A673 (cell line): ENCODE measurements around the gene SLC35E4. TPM values are rescaled to one million over a fixed set of nuclear protein-coding genes. Genes with fewer than 3 reads are reported as not detected.
"Not testable (repeated sequence)": the region's sequence is repeated elsewhere in the genome, so short reads cannot be mapped to it uniquely, and the experiment has no call there.

Source experiments
- BruUV-seq: library from RNA; stranded (reverse); fragments of 400-500 nt; replicated peaks from 2 replicates; lab custom pipeline; 2021; lab: Mats Ljungman, UMichigan
- CTCF ChIA-PET: fragments of 300-600 bp; sonication (Branson Sonifier 250); formaldehyde crosslinking; loops from one replicate; lab custom pipeline; 2022; ENCODE audit warnings: antibody characterized with exemption; lab: Charles Lee
- POLR2A ChIA-PET: fragments of 300-600 bp; sonication (Branson Sonifier 250); formaldehyde crosslinking; loops from one replicate; lab custom pipeline; 2022; ENCODE audit warnings: antibody characterized with exemption; ENCODE audit not compliant: low non-redundant PET; lab: Charles Lee
- DNase-seq: peaks from one replicate; pipeline ENCODE4 v3.0.0-alpha.2; 2015; ENCODE audit warnings: low spot score
- H3K27ac ChIP-seq: fragments of 200-600 bp; sonication (generic); 2 replicates; pipeline ENCODE4 v1.5.1; 2016; ENCODE audit warnings: mixed run types, low read depth, mild to moderate bottlenecking, mixed read lengths, antibody characterized with exemption, low read length; ENCODE audit not compliant: poor library complexity, severe bottlenecking
- H3K27me3 ChIP-seq: fragments of 200-600 bp; sonication (generic); replicated peaks from 2 replicates; pipeline ENCODE4 v1.6.1; 2017; ENCODE audit warnings: mixed run types, low read depth, mild to moderate bottlenecking, mixed read lengths, antibody characterized with exemption, low read length; ENCODE audit not compliant: insufficient read depth, poor library complexity
- H3K36me3 ChIP-seq: fragments of 200-600 bp; sonication (generic); 2 replicates; pipeline ENCODE4 v1.6.1; 2016; ENCODE audit warnings: mixed run types, mild to moderate bottlenecking, mixed read lengths, antibody characterized with exemption, low read length; ENCODE audit not compliant: insufficient read depth, poor library complexity, severe bottlenecking
- H3K4me1 ChIP-seq: fragments of 200-600 bp; sonication (generic); 2 replicates; pipeline ENCODE4 v1.6.1; 2017; ENCODE audit warnings: mixed run types, mild to moderate bottlenecking, mixed read lengths, antibody characterized with exemption, low read length; ENCODE audit not compliant: insufficient read depth, poor library complexity, severe bottlenecking
- H3K4me3 ChIP-seq: fragments of 200-600 bp; sonication (generic); 2 replicates; pipeline ENCODE4 v1.5.1; 2016; ENCODE audit warnings: low read depth, mixed run types, mild to moderate bottlenecking, mixed read lengths, low read length; ENCODE audit not compliant: poor library complexity, severe bottlenecking
- H3K9me3 ChIP-seq: fragments of 200-600 bp; sonication (generic); 2 replicates; pipeline ENCODE4 v1.6.1; 2016; ENCODE audit warnings: mixed run types, low read depth, mild to moderate bottlenecking, mixed read lengths, antibody characterized with exemption, low read length; ENCODE audit not compliant: poor library complexity, severe bottlenecking
- EZH2 ChIP-seq: fragments of 200-600 bp; sonication (generic); IDR thresholded peaks from 2 replicates; pipeline ENCODE4 v1.6.1; 2017; ENCODE audit warnings: borderline replicate concordance, low read depth, mild to moderate bottlenecking, mixed read lengths, antibody characterized with exemption, low read length; ENCODE audit not compliant: poor library complexity, severe bottlenecking
- intact Hi-C: fragments of 100-400 bp; cut with micrococcal nuclease; formaldehyde crosslinking; loops from one replicate; pipeline ENCODE4 v1.10.0; 2022; ENCODE audit not compliant: unreplicated experiment
- total RNA-seq: library from RNA; stranded (reverse); gene quantifications from 2 replicates; pipeline ENCODE4 v1.2.3, GENCODE V29; 2021
- TF ChIP-seq, protein P1 (sequence below): fragments of 300-800, 200-600 bp; sonication (generic); conservative IDR thresholded peaks from 2 replicates; pipeline ENCODE4 v1.5.1; 2017; ENCODE audit warnings: low read depth, mild to moderate bottlenecking, antibody characterized with exemption, low read length, moderate library complexity, mixed read lengths

Gene SLC35E4
- total RNA-seq, 1 experiment from 2014 or later: 2.4 TPM

DNA sequence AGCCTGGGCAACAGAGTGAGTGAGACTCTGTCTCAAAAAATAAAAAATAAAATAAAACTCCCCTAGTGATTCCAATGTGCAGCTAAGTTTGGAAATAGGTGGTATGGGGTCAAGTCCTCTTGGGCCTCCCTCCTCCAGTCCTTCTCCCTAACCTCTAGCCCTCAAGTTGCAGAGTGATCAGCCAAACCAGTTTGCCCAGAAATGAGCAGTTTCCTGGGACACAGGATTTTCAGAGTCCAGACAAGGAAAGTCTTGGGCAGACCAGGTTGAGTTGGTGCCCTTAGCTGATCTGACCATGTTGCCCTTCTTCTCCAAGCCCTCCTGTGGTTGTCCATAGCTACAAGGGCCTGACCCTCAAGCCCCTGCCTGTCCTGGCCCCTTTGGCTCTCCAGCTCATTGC, 20.7 kb upstream of the SLC35E4 start:
- no peak overlapping the region for H3K4me3 ChIP-seq
- no peaks in the 10 kb centered on the region for H3K9me3 ChIP-seq
- intact Hi-C loops: no loop called here
- ChIA-PET POLR2A (no interaction called here), CTCF (no interaction called here)
- no TSS peak for BruUV-seq
- TF ChIP-seq, protein P1, sequence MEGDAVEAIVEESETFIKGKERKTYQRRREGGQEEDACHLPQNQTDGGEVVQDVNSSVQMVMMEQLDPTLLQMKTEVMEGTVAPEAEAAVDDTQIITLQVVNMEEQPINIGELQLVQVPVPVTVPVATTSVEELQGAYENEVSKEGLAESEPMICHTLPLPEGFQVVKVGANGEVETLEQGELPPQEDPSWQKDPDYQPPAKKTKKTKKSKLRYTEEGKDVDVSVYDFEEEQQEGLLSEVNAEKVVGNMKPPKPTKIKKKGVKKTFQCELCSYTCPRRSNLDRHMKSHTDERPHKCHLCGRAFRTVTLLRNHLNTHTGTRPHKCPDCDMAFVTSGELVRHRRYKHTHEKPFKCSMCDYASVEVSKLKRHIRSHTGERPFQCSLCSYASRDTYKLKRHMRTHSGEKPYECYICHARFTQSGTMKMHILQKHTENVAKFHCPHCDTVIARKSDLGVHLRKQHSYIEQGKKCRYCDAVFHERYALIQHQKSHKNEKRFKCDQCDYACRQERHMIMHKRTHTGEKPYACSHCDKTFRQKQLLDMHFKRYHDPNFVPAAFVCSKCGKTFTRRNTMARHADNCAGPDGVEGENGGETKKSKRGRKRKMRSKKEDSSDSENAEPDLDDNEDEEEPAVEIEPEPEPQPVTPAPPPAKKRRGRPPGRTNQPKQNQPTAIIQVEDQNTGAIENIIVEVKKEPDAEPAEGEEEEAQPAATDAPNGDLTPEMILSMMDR: no peak
- TF ChIP-seq EZH2: no peak
- H3K27ac ChIP-seq: no peak overlapping the region
- no peaks in the 10 kb centered on the region for H3K27me3 ChIP-seq
- H3K36me3 ChIP-seq: no peaks in the 10 kb centered on the region
- H3K4me1 ChIP-seq: no peaks in the 10 kb centered on the region
- DNase-seq: no peak

GRCh38 chr22:30615543-30615954, 20.0 kb upstream of the SLC35E4 start:
- Histone ChIP-seq H3K4me3 (no peak overlapping the region), H3K9me3 (no peaks in the 10 kb centered on the region), H3K27me3 (no peaks in the 10 kb centered on the region), H3K27ac (no peak overlapping the region), H3K4me1 (no peaks in the 10 kb centered on the region), H3K36me3 (no peaks in the 10 kb centered on the region)
- BruUV-seq: no TSS peak
- intact Hi-C loops: no loop called here
- CTCF ChIA-PET: no interaction called here
- no peak for DNase-seq
- POLR2A ChIA-PET: no interaction called here
- no peak for TF ChIP-seq EZH2
- TF ChIP-seq, protein P1: no peak

DNA sequence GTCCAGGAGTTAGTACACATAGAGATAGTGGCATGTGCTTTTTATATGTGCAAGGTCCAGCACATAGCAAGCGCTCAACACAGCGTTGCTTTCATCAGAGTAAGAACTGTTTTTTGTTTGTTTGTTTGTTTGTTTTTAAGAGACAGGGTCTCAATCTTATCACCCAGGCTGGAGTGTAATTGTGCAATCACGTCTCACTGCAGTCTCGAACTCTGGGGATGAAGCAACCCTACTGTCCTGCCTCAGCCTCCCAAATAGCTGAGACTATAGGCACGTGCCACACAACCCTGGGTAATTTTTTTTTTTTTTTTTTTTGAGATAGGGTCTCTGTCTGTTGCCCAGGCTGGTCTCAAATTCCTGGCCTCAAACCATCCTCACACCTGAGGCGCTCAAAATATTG, 17.8 kb upstream of the SLC35E4 start:
- no peaks in the 10 kb centered on the region for H3K36me3 ChIP-seq
- POLR2A ChIA-PET: no interaction called here
- no peaks in the 10 kb centered on the region for H3K27me3 ChIP-seq
- H3K4me3 ChIP-seq: no peak overlapping the region
- no peak for DNase-seq
- CTCF ChIA-PET: no interaction called here
- TF ChIP-seq EZH2: no peak
- TF ChIP-seq, protein P1: no peak
- H3K4me1 ChIP-seq: no peaks in the 10 kb centered on the region
- H3K27ac ChIP-seq: no peak overlapping the region
- H3K9me3 ChIP-seq: no peaks in the 10 kb centered on the region
- intact Hi-C loops: no loop called here
- BruUV-seq: no TSS peak

DNA sequence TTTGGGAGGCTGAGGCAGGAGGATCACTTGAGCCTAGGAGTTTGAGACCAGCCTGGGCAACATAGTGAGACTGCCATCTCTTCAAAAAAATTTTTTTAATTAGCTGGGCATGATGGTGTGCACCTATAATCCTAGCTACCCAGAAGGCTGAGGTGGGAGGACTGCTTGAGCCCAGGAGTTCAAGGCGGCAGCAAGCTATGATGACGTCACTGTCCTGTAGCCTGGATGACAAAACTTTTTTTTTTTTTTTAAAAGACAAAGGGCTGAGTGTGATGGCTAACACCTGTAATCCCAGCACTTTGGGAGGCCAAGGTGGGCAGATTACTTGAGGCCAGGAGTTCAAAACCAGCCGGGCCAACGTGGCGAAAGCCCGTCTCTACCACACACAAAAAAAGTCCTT, 15.7 kb upstream of the SLC35E4 start:
- intact Hi-C loops, H3K4me3 ChIP-seq, CTCF ChIA-PET, H3K36me3 ChIP-seq, H3K9me3 ChIP-seq, POLR2A ChIA-PET, H3K27me3 ChIP-seq, H3K4me1 ChIP-seq, H3K27ac ChIP-seq, DNase-seq, BruUV-seq: not testable (repeated sequence)
